ENCODE measurements around the gene PTGES. TPM values are rescaled to one million over a fixed set of nuclear protein-coding genes. Genes with fewer than 3 reads are reported as not detected.

The PTGES gene
- total RNA-seq, 1 experiment from 2014 or later: 2.4 TPM

DNA sequence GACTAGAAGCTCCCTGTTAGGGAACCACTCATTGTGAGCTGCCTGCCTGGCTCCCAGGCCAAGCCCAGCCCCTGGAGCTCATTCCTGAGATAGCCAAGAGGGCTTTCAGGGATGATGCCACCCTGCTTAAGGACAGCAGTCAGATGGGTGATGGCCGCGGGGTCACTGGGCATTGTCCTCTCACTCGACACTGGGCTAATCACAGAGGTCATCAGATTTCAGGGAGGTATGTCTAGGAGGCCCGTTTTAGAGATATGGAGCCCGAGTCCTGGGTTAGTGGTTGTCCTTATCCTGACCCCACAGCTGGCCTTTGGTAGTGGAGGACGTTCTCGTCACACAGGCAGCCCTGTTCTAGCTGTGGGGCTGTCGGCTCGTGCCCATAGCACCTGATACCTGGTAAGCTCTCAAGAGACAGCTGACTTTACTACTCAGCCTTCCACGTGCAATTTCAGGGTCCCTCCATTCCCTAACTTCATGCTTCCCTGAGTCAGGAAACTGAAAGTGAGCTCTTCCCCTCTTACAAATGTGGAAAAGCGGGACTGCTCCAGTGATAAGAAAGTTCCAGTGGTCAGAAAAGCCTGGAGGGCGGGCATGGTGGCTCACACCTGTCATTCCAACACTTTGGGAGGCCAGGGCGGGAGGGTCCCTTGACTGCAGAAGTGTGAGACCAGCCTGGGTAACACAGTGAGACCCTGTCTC, 7.1 kb upstream of the PTGES start:
- Histone ChIP-seq H3K27me3 (ENCODE audit: insufficient read depth, low read length) (no peaks in the 10 kb centered on the region), H2AFZ (ENCODE audit: low read length) (no peak overlapping the region), H2AK5ac (ENCODE audit: insufficient read length, low read length) (no peak overlapping the region), H2BK20ac (ENCODE audit: low read depth, low read length, poor library complexity, severe bottlenecking) (no peak overlapping the region), H3T11ph (ENCODE audit: low read length) (no peak overlapping the region), H3K4me2 (ENCODE audit: insufficient read depth, insufficient read length, low read length) (no peak overlapping the region), H3K79me2 (ENCODE audit: insufficient read depth, low read length) (no peaks in the 10 kb centered on the region), H3K56ac (ENCODE audit: insufficient read length, low read depth, low read length) (no peak overlapping the region), H3K27ac (ENCODE audit: insufficient read length, low read depth, low read length) (no peak overlapping the region), H4K20me1 (ENCODE audit: control insufficient read depth, insufficient read depth, insufficient read length) (no peaks in the 10 kb centered on the region), H3K14ac (ENCODE audit: insufficient read depth, low read length) (no peak overlapping the region), H3K9ac (ENCODE audit: extremely low read depth, insufficient read length, low read length) (no peak overlapping the region), H2BK15ac (ENCODE audit: low read depth, low read length) (no peak overlapping the region), H3K23ac (ENCODE audit: insufficient read length, low read depth, low read length) (no peak overlapping the region), H3K18ac (ENCODE audit: insufficient read length, low read depth, low read length) (no peak overlapping the region), H3K79me1 (ENCODE audit: insufficient read depth, low read depth, low read length, poor library complexity, severe bottlenecking) (no peaks in the 10 kb centered on the region), H2BK12ac (ENCODE audit: insufficient read length, low read depth, low read length) (no peak overlapping the region), H3K9me3 (ENCODE audit: control insufficient read depth, low read depth, low read length) (no peaks in the 10 kb centered on the region), H3K23me2 (ENCODE audit: insufficient read length, low read depth, low read length, poor library complexity, severe bottlenecking) (no peaks in the 10 kb centered on the region), H4K8ac (replicated peaks; ENCODE audit: insufficient read length, low read depth, low read length) (no peak overlapping the region), H3K4me1 (ENCODE audit: insufficient read depth, low read length) (no peaks in the 10 kb centered on the region; the same call in 1 of the 2 replicates), H2BK120ac (ENCODE audit: low read depth, low read length, poor library complexity, severe bottlenecking) (no peak overlapping the region), H4K91ac (ENCODE audit: insufficient read length, low read depth, low read length) (no peak overlapping the region), H2BK5ac (ENCODE audit: insufficient read length, low read length) (no peak overlapping the region), H3K4ac (ENCODE audit: low read depth, low read length) (no peak overlapping the region), H4K5ac (ENCODE audit: insufficient read length, low read depth, low read length) (no peak overlapping the region)
- Mint-ChIP-seq H3K9me3 (no peaks in the 10 kb centered on the region), H3K4me1 (peaks cover 6 to 10% of the 10 kb centered on the region in 2 experiments; a peak in 3 of 4 replicates), H3K4me3 (no peak overlapping the region), H3K27me3 (ENCODE audit: low read depth) (peaks cover 5% of the 10 kb centered on the region; the same call in 1 of the 2 replicates), H3K36me3 (ENCODE audit: insufficient read depth in 1 of 3, low read depth in 3 of 3) (no peaks in the 10 kb centered on the region), H3K27ac (no peak overlapping the region)
- TF ChIP-seq, protein P1, sequence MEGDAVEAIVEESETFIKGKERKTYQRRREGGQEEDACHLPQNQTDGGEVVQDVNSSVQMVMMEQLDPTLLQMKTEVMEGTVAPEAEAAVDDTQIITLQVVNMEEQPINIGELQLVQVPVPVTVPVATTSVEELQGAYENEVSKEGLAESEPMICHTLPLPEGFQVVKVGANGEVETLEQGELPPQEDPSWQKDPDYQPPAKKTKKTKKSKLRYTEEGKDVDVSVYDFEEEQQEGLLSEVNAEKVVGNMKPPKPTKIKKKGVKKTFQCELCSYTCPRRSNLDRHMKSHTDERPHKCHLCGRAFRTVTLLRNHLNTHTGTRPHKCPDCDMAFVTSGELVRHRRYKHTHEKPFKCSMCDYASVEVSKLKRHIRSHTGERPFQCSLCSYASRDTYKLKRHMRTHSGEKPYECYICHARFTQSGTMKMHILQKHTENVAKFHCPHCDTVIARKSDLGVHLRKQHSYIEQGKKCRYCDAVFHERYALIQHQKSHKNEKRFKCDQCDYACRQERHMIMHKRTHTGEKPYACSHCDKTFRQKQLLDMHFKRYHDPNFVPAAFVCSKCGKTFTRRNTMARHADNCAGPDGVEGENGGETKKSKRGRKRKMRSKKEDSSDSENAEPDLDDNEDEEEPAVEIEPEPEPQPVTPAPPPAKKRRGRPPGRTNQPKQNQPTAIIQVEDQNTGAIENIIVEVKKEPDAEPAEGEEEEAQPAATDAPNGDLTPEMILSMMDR (conservative IDR thresholded peaks at IDR 0.05): no peak
- no peak for DNase-seq
- no CpG with 5 or more reads among the region's 13 CpGs for WGBS (ENCODE audit: extremely low coverage, insufficient read length, low lambda C conversion rate)

All from H9 (cell line).